ENCODE data around the gene CD302.

Gene CD302

GRCh38 chr2:159807183-159808031, 9.4 kb upstream of the CD302 start:
- CTCF ChIA-PET, result interaction anchor here (1.2 to 3.8 kb wide), 5 partner anchors 8 to 905 kb away, joined by 4 to 13 read pairs (median 6); partner anchors contain the start of gene CD302
- DNase-seq (ENCODE audit: extremely low spot score), result peak; percentile 28
- POLR2A ChIA-PET, result interaction anchor here (0.5 kb wide), 1 partner anchor 573 kb away, joined by 5 read pairs; no protein-coding TSS in a partner anchor
- TF ChIP-seq CTCF (IDR thresholded peaks at IDR 0.05; ENCODE audit: control extremely low read depth, extremely low read depth, low read depth, missing control alignments), result peak; percentile 45

GRCh38 chr2:159804941-159805340, 6.9 kb upstream of the CD302 start:
- no peak for TF ChIP-seq CTCF (IDR thresholded peaks at IDR 0.05; ENCODE audit: control extremely low read depth, extremely low read depth, low read depth, missing control alignments)
- CTCF ChIA-PET, result interaction anchor here (3.8 kb wide), 1 partner anchor 9 kb away, joined by 13 read pairs; no protein-coding TSS in a partner anchor
- POLR2A ChIA-PET, result no interaction called here
- no peak for DNase-seq (ENCODE audit: extremely low spot score)

- POLR2A ChIA-PET, result no interaction called here
- no peak for TF ChIP-seq CTCF (IDR thresholded peaks at IDR 0.05; ENCODE audit: control extremely low read depth, extremely low read depth, low read depth, missing control alignments)
- CTCF ChIA-PET, result no interaction called here
- no peak for DNase-seq (ENCODE audit: extremely low spot score)
These were observed 5.4 kb upstream of the CD302 start for GRCh38 chr2:159803235-159803962.

GRCh38 chr2:159802673-159803072, 4.7 kb upstream of the CD302 start:
- CTCF ChIA-PET, result no interaction called here
- TF ChIP-seq CTCF (IDR thresholded peaks at IDR 0.05; ENCODE audit: control extremely low read depth, extremely low read depth, low read depth, missing control alignments), result no peak
- POLR2A ChIA-PET, result no interaction called here
- no peak for DNase-seq (ENCODE audit: extremely low spot score)

GRCh38 chr2:159799833-159800232, 1.8 kb upstream of the CD302 start:
- no peak for TF ChIP-seq CTCF (IDR thresholded peaks at IDR 0.05; ENCODE audit: control extremely low read depth, extremely low read depth, low read depth, missing control alignments)
- CTCF ChIA-PET, result interaction anchor here (2.3 kb wide), 1 partner anchor 9 kb away, joined by 10 read pairs; no protein-coding TSS in a partner anchor
- POLR2A ChIA-PET, result no interaction called here
- no peak for DNase-seq (ENCODE audit: extremely low spot score)

GRCh38 chr2:159798376-159798725, 343 bp upstream of the CD302 start:
- no peak for DNase-seq (ENCODE audit: extremely low spot score)
- ChIA-PET CTCF (interaction anchor here (1.6 to 2.3 kb wide), 2 partner anchors 10 to 29 kb away, joined by 3 to 10 read pairs; no protein-coding TSS in a partner anchor), POLR2A (no interaction called here)
- no peak for TF ChIP-seq CTCF (IDR thresholded peaks at IDR 0.05; ENCODE audit: control extremely low read depth, extremely low read depth, low read depth, missing control alignments)
